GOT3 (cell line): ENCODE data around the gene PRSS58.

Source experiments
- DNase-seq: peaks from one replicate; lab custom pipeline; 2025; ENCODE audit warnings: mixed read lengths; lab: John Stamatoyannopoulos, UW

PRSS58 gene, protein sequence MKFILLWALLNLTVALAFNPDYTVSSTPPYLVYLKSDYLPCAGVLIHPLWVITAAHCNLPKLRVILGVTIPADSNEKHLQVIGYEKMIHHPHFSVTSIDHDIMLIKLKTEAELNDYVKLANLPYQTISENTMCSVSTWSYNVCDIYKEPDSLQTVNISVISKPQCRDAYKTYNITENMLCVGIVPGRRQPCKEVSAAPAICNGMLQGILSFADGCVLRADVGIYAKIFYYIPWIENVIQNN

DNA sequence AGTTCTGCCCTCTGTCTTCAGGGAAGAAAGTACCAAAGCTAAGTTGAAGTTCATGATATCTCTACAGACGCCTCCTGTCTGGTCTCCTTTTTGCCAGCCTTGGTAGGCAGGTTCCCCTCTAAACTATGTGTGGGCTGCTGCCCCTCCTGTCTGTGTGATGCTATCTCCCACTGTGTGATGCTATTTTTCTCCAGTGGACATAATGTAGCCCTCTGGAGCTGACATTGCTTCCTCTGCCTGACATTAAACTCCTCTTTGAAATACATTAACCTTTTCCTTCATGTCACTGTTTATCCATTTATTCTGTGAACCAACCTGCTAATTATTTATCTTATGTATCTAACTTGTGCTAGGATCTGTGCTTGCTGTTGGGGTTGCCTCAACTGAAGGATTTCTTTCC, at the start of gene PRSS58:
TSS of gene PRSS58 (minus strand) at position 101 of the 400 bp plus-strand sequence. CDS start 351 bp downstream, outside the sequence.
- DNase-seq: no peak

DNA sequence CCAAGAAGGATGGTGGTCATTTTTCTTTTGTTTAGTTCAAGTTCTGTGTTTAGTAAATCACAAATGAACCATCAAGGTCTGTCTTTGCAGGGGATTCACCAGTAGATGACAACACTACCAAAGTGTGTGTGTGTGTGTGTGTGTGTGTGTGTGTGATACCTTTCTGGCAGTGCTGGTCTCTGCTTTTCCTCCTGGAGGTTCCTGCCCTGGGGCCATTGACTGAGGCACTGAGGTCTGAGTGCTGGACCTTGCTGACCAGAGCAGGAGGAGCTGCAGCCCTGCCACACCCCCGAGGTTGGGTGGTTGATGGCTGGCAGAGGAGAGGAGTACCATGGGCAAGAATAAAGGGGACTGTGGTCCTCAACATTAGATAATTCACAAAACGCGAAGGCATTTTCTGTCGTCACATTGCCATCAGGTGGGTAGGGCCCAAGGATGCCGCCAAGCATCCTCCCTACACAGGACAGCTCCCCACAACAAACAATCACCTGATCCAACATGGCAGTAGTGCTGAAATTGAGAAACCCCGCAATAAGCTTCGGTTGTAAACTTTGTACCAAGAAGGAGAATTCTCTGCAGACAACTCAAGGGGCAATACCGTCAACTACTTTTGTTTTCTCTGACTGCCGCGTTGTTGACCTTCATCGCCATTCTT, 49.5 kb upstream of the PRSS58 start:
- DNase-seq: no peak

DNA sequence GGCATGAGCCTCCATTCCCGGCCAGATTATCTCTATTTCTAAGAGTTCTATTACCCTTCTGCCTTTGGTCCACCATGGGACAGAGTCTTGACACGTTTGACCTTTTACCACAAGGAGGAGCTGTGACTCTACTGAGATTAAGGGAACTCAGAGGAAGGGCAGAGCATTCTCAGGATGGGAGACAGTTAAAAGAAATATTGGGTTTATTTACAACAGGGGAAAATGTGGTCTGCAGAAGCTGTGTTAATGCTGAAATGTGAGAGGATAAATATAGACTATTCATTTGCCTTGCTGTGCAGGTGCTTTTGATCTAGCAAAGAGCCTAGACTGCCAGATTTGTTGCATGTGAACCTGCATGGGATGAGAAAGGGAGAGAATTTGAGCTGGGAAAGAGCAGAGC, 45.8 kb upstream of the PRSS58 start:
- no peak for DNase-seq

DNA sequence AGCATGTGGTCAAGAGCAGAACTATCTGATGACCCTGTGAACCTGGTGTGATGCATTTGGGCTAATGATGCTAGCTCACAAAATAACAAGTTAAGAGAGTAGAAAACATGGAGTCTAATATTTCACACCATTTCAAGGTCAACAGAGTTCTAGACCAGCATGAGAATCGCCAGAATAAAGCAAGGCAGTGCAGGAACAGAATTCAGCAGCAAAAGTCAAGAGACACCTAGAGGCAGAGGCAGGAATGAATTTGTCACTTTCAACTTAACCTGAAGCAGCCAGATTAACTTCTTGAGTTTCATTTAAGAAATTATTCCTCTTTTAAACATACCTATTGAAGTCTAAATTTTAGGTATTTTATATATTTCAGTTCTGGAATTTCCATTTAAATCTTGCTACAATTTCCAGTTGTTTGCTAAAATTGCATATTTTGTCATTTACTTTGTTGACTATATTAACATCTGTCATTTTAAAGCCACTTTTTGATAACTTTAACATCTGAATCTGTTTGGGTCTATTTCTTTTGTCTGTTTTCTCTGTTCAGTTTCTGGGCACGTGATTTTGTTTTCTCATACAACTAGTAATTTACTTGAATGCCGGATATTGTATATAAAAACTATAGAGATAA, 44.2 kb upstream of the PRSS58 start:
- no peak for DNase-seq

DNA sequence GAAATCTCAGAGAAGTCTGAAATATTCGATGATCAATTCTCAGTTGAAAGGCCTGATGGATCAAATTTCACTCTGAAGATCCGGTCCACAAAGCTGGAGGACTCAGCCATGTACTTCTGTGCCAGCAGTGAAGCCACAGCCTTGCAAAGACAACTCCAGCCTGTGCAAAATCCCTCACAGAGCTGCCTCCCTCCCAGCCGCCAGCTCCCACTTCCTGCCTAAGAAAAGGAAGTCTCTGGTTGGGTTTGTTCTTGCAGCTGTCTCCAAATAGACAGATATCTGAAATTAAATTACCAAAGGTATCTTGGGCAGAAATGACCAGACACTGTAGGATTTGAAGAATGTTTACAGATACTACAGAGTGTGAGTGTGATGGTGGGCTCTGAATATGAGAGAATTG, 43.4 kb upstream of the PRSS58 start:
- no peak for DNase-seq

DNA sequence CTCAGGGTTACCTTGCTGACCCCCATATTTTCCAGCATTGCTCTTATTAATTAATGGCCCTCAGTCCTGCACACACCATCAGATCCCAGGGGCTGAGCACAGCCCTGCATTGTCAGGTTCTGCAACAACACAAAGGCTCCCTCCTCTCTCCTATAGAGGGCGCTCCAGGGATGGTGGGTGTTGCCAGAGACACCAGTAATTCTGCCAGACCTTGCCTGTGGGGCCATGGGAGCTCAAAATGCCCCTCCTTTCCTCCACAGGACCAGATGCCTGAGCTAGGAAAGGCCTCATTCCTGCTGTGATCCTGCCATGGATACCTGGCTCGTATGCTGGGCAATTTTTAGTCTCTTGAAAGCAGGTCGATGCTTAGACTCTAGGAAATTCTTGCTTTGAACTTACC, 42.8 kb upstream of the PRSS58 start:
- no peak for DNase-seq

DNA sequence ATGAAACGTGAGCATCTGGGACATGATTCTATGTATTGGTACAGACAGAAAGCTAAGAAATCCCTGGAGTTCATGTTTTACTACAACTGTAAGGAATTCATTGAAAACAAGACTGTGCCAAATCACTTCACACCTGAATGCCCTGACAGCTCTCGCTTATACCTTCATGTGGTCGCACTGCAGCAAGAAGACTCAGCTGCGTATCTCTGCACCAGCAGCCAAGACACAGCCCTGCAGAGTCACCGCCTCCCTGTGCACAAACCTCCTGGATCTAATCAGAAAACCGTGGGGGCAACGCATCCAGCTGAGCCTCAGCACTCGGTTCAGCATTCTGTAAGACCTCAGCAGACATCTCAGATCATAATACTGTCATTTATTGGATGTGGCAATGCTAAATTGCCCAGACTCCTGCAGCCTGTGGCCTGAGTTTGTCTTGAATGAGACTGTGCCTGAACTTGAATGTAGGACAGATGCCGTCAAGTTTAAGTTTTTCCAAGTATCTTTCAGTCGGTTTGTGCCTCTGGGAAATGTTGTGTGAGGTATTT, 41.5 kb upstream of the PRSS58 start:
- no peak for DNase-seq

DNA sequence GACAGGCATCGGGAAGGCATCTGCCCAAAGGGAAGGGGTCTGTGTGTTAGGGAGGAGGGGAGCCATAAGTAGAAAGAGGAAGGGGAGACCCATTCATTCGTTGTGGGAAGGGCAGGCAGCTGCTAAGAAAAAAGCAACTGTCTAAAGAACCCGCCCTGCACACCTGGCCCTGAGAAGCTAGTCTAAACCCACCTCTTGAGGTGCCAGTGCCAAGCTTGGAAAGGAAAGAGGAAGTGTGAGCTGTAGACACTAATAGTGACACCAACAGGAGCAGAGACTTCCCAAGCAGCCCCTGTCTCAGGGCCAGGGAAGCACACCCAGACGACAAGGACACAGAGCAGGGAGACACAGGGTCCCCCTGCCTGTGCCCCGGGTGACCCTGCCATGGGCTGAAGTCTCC, 40.8 kb upstream of the PRSS58 start:
- DNase-seq: no peak

DNA sequence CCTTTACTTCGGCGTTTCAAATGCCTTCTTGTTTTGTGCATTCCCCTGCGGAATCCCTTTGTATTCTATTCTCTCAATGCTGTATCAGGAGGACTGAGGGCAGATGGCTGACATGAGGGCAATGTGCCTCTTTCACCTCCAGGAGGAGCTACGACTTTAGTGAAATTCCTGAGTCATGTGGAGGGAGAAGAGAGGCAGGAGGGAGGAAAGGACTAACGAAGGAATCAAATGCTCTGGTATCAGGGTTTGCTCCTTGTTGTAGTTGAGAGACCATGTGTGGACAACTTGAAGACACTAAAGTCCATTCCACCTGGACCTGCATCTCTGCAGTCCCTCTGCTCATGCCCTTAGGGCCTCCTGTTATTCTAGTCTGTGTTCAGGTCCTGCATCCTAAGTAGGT, 40.2 kb upstream of the PRSS58 start:
- no peak for DNase-seq

DNA sequence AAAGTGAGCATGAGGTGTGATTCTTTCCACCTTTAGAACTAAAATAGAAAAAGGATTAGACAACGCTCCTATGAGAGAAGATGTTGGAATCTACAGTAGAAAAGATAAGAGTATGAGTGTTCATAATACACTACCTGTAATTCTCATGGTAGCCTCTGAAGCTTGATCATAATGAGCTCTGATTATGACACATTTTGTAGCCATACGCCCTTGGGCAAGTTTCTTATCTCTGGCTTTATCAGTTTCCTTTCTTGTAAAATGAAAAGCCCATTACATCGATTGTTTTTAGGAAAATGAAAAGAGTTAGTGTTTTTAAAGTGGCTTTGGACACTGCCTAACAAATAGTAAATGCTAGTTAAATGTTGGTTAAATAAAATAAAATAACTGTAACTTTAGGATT, 22.4 kb upstream of the PRSS58 start:
- DNase-seq: no peak

DNA sequence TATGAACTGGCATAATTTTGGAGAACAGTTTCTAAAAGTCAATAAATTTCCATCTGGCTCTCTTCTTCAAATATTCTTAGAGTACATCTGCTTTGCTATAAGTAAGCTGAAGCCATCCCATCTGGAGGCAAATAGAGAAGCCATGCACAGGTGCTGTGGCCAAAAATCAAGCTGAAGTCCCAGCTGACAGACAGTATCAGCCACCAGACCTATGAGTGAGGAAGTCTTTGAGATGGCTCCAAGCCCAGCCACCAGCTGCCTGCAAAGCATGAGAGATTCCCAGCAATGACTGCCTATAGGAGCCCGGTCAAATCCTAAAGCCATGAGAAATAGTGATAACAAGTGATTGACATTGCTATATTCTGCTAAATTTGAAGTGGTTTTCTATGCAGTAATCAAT, 21.7 kb upstream of the PRSS58 start:
- no peak for DNase-seq

DNA sequence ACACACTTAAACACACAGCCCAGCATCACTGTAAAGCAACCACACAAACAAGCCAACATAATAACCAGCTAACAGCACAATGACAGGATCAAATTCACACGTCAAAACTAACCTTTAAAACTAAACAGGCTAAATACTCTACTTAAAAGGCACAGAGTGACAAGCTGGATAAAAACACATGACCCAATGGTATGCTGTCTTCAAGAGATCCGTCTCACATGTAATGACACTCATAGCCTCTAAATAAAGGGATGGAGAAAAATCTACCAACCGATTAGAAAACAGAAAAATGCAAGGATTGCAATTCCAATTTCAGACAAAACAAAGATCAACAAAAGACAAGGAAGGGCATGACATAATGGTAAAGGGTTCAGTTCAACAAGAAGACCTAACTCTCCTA, 17.2 kb upstream of the PRSS58 start:
- DNase-seq: no peak

DNA sequence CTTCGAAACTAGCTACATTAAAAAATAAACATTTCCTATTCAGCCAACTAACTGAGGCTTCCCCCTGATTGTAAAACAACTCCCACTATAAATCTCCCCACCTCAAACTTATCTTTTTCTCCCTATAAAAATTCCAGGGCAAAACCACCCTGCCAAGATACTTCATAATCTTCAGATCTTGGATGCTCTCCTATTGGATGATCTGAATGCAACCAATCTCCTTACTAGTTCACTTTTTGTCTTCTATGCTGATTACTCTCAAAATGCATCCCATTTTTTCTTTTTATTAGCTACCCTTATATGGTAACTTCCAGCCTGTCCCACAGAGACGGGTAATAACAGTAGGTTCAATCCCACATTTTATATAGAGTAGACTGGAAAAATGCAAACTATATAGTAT, 15.0 kb upstream of the PRSS58 start:
- DNase-seq: no peak

DNA sequence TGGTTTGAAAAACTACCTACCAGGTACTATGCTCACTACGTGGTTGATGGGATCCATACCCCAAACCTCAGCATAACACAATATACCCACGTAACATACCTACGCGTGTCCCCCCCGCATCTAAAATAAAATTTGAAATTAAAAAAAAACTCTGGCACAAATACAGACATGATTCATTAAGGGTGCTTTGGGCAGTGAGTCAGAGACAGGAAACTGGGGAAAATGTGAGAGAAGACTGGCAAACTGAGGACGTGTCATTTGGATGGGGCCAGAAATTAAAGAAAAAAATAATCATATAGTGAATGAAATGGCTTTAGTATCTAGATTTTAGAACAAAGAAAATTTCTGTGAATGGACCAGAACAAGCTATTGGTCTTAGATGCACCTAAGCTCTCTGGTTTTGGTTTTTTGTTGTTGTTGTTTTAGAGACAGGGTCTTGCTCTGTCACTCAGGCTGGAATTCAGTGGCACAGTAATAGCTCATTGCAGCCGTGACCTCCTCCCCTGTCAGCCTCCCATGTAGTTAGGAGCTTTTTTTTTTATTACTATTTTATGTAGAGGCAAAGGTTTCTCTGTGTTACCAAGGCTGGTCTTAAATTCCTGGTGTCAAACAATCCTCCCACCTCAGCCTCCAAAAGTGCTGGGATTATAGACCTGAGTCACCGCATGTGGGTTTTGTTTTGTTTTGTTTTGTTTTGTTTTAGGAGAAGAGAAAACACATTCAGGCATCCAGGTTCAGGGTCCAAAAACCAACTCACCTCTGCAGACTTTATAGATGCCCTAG, 5.9 kb upstream of the PRSS58 start:
- no peak for DNase-seq

DNA sequence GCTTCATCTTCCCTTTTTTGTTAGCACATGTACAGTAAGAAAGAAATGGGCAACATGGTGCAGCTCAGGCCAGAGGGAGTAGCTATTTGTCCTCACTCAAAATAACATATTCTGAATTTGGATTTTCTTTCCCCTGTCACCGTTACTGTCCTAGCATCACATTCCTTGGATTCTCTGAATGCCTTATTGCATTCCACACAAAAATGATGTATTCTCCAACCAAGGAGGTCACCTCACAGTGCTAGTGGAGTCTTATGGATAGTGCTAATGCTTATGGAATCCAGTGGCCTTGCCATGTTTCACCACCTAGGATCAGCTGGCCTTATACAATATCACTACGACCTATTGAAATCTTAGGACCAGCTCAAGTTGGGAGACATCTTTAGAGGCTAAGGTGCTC, 7.2 kb downstream of the PRSS58 start:
- DNase-seq: no peak

DNA sequence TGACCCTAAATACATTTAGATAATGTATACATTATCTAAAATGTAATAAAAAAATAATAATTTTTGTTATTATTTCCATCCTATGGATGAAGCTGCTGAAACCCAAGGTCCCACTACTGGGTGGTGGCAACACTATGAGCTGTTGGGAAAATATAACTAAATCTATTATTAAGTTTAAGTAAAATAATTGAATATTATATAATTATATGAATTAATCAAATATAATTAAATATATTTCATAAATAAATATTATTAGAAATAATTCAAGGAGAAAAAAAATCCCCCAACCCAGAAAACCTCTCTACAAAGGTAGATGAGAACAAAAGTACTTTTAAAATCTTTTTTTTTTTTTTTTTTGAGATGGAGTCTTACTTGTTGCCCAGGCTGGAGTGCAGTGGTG, 7.9 kb downstream of the PRSS58 start:
- no peak for DNase-seq

DNA sequence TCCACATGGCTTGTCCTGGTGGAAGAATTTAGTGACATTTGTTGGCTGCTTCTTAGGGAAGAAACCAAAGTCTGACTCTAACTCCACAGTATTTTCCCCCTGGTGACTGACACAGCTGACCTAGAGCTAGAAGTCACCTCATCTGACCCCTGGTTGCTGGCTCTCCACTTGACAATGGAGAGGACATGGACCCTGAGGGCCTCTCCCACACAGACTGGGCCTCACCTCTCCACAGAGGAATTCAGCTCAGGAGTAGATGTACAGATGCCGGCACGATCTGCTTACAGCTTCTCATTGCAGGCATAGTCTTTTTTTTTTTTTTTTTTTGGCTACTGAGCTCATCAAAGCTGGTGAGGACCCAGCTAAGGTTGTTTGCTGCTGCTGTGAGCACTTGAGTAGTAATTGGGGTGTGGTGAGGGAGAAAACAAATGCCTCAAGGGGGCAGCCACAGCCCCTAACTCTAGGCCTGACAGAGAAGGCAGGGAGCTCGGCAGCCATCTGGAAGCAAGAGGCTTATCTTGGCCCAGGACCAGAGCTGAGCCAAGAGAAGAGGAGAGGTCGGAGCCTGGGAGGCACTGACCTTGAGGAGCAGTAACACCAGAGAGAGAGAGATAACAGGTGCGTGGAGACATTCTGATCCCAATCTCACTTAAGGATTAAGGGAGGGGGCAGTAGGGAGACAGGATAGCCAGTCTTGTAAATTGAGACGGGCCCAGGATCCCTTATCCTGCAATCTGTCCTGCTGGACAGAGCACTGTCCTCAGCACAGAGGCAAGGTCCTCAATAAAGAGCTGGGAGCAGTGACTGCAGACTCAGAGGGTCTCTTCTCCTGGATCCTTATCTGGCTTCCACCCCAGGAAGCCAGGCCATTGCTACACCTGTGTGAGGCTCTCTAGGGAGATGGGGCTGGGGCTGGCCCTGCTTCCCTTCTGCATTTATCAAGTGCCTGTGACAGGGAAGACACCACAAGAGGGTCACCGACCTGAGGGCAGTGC, 9.4 kb downstream of the PRSS58 start:
- DNase-seq: no peak

DNA sequence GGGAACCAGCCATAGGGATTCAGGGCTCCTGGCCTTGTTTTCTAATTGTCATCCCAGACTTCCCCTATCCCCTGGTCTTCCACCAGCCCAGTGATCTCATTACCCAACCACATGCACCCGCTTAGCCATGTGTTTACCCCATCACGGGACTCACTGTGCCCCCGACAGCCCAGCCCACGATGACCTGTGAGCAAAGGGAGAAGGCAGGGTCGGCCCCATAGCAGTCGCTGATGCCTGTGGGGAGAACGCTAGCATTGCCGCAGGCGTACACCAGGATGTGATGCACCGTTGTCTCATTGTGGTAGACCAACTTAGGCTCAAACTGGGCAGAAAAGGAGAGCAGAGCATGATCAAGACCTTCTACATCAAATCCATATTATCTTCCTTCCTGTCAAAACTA, 14.0 kb downstream of the PRSS58 start:
- DNase-seq: no peak

DNA sequence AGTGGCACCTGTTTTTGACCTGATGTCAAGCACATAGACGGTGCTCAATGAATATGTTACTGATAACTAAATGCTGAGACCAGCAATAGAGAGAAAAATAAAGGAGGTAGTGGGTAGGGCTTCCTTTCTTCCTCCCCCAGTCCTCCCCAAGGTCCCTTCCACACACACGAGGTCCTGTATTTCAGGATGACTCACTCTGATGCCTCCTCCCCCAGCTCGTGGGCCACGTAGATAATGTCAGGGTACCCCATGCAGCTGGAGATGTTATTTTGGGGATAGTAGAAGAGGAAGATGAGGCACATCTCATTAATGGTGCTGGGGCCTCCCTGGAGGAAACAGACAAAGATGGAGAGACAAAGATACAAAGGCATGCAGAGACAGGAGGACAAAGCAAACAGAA, 17.3 kb downstream of the PRSS58 start:
- no peak for DNase-seq

DNA sequence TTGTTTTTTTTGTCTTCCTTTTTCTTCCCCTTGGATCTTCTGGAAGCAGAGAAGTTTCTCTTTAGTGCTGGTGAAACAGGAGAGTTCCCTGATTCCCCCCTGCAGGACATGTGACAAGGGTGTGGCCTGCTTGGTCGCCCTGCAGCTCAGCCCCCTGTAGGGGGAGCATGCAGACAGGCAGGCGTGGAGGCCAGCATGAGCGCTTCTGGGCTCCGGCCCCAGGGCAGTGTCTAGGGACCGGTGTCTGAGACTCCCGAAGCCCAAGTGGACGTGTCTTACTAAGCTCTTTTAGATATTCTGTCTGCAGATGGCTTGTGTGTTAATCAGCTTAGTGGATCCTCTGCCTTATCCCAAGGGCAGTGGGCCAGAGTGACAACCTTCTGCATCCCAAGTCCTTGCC, 26.1 kb downstream of the PRSS58 start:
- DNase-seq: no peak

DNA sequence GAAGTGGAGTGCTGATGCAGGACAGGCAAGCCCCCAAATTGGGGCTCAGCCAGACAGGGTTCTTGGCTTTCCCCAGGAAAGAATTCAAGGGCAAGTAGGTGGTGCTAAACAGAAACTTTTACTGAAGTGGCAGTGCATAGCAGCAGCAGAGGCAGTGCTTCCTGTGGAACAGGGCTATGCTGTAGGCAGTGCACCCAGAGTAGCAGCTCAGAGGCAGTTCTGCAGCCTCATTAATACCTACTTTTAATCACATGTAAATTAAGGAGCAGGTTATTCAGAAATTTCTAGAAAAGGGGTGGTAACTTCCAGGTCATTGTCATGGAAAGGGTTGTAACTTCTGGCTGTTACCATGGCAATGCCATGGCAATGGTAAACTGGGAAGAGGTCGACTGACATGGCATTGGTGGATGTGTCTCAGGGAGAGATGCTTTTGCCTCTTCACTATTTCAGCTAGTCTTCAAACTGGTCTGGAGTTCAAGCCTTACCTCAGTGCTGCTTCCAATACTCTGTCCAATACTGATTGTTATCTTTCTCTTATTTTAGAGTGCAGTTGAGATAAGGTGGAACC, 29.2 kb downstream of the PRSS58 start:
- no peak for DNase-seq
